ENCODE results near the gene BAK1.
"Not testable (repeated sequence)": the region's sequence is repeated elsewhere in the genome, so short reads cannot be mapped to it uniquely, and the experiment has no call there.

The BAK1 gene

GRCh38 chr6:33552252-33552651 lies 27.8 kb downstream of the BAK1 start:
- TF ChIP-seq CTCF (conservative IDR thresholded peaks at IDR 0.05; ENCODE audit: low read depth), result no peak
- ChIA-PET CTCF (interaction anchor here (0.7 kb wide), 1 partner anchor 12 kb away, joined by 4 read pairs; no protein-coding TSS in a partner anchor), POLR2A (ENCODE audit: low non-redundant PET) (no interaction called here)
- H3K27ac ChIP-seq, result peak overlapping the region; percentile 93
- DNase-seq (ENCODE audit: low spot score), result no peak

- CTCF ChIA-PET, result no interaction called here
- TF ChIP-seq CTCF (conservative IDR thresholded peaks at IDR 0.05; ENCODE audit: low read depth), result no peak
Observed at GRCh38 chr6:33551538-33551937, 28.5 kb downstream of the BAK1 start.

GRCh38 chr6:33549896-33550295 lies 30.2 kb downstream of the BAK1 start:
- DNase-seq (ENCODE audit: low spot score), result no peak
- POLR2A ChIA-PET (ENCODE audit: low non-redundant PET), result interaction anchor here (0.6 kb wide), 1 partner anchor 100 kb away, joined by 4 read pairs; no protein-coding TSS in a partner anchor
- no peak overlapping the region; the same call in 1 of the 2 replicates for H3K27ac ChIP-seq
- no peak for TF ChIP-seq CTCF (conservative IDR thresholded peaks at IDR 0.05; ENCODE audit: low read depth)
- CTCF ChIA-PET, result interaction anchor here (0.6 to 0.7 kb wide), 2 partner anchors 14 to 270 kb away, joined by 4 read pairs; no protein-coding TSS in a partner anchor

More at GRCh38 chr6:33551538-33551937, 28.5 kb downstream of the BAK1 start:
- POLR2A ChIA-PET (ENCODE audit: low non-redundant PET), result no interaction called here
- H3K27ac ChIP-seq, result peak overlapping the region; percentile 93
- DNase-seq (ENCODE audit: low spot score), result no peak

DNA sequence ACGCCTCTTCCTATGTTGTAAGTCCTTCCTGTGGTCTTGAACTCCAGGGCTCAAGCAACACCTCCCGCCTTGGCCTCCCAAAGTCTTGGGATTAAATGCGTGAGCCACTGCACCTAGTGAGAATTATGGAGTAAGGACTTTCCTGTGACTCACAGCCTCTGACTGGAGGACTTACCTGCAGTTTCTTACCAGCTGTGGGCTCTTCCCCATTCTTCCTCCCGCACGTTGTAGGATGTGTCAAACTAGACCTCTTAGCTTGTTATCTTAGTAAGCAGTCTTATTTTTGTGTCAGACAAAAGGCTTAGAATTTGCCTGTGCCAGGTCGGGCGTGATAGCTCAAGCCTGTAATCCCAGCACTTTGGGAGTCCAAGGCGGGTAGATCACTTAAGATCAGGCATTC lies 30.9 kb downstream of the BAK1 start:
- POLR2A ChIA-PET (ENCODE audit: low non-redundant PET), result interaction anchor here (0.6 kb wide), 1 partner anchor 101 kb away, joined by 4 read pairs; no protein-coding TSS in a partner anchor
- CTCF ChIA-PET, result interaction anchor here (0.7 kb wide), 1 partner anchor 13 kb away, joined by 4 read pairs; no protein-coding TSS in a partner anchor
- DNase-seq (ENCODE audit: low spot score), result no peak
- H3K27ac ChIP-seq, result peak overlapping the region; percentile 27; the same call in 1 of the 2 replicates
- TF ChIP-seq CTCF (conservative IDR thresholded peaks at IDR 0.05; ENCODE audit: low read depth), result no peak

- no peak for DNase-seq (ENCODE audit: low spot score)
- CTCF ChIA-PET, result interaction anchor here (0.9 kb wide), 1 partner anchor 150 kb away, joined by 4 read pairs; no protein-coding TSS in a partner anchor
- POLR2A ChIA-PET (ENCODE audit: low non-redundant PET), result no interaction called here
- no peak for TF ChIP-seq CTCF (conservative IDR thresholded peaks at IDR 0.05; ENCODE audit: low read depth)
- no peak overlapping the region for H3K27ac ChIP-seq
Observed at GRCh38 chr6:33547499-33547898, 32.6 kb downstream of the BAK1 start.

GRCh38 chr6:33546766-33547165 lies 33.3 kb downstream of the BAK1 start:
- POLR2A ChIA-PET (ENCODE audit: low non-redundant PET), result no interaction called here
- H3K27ac ChIP-seq, result no peak overlapping the region
- TF ChIP-seq CTCF (conservative IDR thresholded peaks at IDR 0.05; ENCODE audit: low read depth), result no peak
- CTCF ChIA-PET, result no interaction called here
- no peak for DNase-seq (ENCODE audit: low spot score)

GRCh38 chr6:33545292-33545691 lies 34.8 kb downstream of the BAK1 start:
- DNase-seq (ENCODE audit: low spot score); POLR2A ChIA-PET (ENCODE audit: low non-redundant PET); H3K27ac ChIP-seq: not testable (repeated sequence)
- CTCF ChIA-PET, result interaction anchor here (0.6 kb wide), 1 partner anchor 8 kb away, joined by 4 read pairs; no protein-coding TSS in a partner anchor
